Measurements from ENCODE around the gene ZFYVE28.

ZFYVE28 gene

DNA sequence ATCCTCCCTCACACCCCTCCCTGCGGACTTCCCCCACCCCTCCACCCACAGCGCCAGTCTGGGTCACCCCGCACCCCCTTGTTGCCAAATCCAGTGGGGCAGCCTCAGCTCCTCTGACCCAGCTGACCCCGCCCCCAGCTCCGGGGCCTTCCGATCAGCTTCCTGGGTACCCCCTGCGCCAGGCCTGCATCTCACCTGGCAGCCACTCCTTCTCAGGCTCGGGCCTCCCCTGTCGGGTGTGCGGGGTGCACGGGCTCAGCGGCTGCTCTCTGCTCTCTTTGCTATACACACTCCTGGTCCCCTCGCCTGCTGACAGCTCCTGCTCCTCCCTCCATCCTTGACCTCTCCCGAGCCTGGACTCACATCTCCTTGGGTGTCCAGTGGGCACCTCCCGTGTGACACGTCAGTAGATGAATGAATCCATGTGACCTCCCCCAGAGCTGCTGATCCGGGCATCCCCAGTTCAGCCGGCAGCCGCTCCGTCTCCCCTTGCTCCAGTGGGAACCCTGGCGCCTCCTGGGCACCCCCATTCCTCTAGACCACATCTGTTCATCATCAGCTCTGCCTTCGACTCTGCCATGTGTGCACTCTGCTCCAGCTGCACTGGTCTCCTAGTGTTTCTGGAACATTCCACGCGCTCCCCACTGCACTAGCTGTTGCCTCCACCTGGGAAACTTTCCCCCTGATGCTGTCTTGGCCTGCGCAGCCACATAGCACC lies 10.2 kb upstream of the ZFYVE28 start:
- no peak for DNase-seq (ENCODE audit: low spot score)

DNA sequence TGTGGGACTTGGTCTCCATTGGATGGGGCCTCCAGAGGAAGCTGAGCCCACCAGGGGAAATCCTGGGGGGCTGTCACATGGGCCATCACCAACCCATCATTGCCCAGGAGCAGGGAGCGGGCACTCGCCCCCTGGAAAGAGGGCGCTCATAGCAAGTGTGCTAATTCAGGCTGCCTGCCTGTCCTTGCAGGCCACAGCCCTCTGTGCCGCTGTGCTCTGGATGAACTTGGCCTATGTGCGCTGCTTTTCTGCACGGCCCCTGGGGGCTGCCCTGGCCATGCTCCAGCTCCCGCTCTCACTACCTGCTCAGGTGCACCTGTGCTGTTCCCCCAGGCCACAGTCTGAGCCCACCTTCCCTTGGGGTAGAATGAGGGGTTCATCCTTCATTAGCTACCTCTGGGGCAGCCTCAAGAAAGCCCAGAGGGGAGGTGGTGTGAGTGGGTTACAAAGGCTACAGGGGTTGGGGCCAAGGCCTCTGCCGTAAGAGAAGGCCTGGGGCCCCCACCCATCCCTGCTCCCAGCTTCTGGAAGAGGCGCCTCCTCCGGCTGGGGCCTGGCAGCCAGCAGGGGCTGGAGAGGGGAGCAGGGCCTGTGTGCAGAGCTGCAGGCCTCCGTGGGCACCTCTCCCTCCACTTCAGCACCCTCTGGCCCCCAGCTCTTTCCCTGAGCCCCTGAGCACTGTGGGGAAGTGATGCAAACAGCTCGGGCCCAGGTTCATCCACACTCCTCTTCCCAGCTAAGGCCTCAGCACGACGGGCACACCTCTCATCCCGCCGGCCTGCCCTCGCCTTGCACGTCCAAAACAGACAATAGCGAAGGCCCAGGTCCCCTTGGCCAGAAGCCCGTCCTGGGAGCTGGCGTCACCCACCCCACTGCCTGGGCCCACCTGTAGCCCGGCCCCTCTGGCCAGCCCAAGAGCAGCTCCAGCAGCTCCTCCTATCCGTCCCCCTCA lies 9.2 kb upstream of the ZFYVE28 start:
- DNase-seq (ENCODE audit: low spot score) = no peak

DNA sequence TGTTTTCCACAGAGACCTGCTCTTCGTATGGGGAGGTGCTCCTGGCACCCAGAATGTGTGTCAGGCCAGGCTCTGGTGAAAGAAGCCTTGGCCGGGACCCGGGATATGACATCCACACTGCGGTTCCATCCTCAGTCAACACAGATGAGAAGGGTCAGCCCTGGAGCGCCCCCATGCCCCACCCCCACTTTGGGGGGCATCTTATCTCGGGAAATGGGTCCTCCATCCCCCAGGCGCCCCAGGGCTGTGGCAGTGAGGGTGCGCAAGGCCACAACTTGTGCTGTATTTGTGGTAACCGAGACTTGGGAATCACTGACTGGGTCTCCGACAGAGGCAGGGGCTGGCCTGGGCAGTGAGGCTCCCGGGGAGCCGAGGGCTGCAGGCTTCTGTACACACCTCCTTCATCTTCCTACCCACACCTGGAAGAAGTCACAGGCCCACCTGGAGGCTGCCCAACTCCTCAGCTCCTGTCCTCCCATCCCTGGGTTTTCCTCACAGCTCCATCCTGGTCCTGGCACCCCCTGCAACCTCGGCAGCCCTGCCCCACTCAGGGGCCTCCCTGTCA lies 8.3 kb upstream of the ZFYVE28 start:
- DNase-seq (ENCODE audit: low spot score) = no peak

DNA sequence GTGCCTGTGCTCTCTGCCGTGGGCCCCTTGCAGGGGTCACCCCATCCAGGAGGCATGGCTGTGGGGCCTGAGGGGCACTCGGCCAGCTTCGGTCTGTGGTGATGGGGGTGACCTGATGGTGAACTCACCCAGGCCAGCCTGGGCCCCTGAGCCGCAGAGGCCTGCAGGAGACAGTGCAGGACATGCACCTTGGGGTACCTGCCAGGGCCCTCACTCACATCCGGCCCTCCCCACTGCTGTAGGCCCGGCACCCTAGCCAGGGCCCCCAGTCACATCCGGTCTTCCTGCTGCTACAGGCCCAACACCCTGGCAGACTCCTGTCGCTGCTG lies 7.6 kb upstream of the ZFYVE28 start:
- no peak for DNase-seq (ENCODE audit: low spot score)

DNA sequence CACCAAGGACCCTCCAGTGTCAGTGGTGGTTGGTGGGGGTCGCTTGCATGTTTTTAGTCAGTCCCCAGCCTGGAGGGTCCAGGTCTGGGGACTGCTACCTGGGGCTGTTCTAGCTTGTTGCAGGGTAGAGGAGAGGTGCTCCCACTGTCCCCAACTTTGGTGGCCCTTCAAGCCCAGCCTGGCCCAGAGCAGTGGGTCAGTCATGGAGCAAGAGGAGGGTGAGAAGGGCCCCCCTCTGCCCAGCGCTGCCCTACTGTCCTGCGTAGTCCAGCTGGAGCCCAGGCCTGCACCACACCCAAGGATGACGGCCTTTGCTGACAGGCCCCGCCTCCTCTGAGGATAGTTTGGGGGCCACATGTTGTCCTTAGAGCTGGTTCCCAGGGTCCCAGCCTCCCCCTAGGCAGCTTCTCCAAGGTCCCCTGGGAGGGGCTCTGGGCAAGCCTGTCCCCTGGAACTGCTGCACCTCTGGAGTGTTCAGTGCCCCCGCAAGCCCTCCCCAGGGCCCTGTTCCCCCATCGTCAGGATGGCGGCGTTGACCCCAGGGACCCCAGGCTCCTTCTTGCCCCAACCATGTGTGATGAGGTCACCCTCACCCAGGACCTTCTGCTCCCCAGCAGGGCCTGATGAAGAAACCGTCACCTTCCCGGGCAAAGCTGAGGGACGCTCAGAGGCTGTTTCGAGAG lies 7.1 kb upstream of the ZFYVE28 start:
- no peak for DNase-seq (ENCODE audit: low spot score)

DNA sequence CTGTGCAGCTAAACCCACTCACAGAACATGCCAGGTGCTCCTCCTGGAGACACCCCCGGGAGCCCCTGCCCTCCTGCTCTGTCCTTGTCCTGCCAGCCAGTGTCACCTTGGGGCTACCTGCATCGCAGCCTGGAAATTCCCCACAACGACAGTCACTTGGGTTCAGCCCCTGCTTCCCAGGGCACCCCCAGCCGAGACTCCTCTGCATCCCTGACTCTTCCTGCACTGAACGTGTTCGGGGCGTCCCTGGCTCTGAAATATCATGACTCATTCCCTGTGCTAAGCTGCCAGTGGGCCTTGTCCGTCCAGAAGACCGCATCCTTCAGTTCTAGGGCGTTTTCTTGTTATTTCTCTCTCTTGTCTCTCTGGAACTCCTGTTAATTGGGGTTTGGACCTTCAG lies 6.1 kb upstream of the ZFYVE28 start:
- no peak for DNase-seq (ENCODE audit: low spot score)

DNA sequence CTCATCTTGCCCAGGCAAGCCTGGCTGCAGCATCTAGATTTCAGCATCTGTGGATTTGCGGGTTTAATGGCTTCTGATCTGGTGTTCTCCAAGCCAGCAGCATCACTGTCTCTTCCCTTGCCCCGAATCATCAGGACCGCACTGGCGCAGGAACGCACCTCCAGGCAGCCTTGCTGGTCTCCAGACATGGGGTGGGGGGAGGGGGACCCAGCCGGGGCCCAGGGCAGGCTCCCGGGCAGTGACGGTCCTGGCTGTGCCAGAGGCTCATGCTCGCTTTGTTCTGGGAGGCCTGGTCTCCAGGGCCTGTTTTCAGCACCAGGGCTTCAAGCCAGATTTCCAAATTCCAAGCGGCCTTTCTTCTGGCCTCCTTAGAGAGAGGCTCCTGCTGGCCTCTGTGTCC lies 5.2 kb upstream of the ZFYVE28 start:
- DNase-seq (ENCODE audit: low spot score) = no peak

DNA sequence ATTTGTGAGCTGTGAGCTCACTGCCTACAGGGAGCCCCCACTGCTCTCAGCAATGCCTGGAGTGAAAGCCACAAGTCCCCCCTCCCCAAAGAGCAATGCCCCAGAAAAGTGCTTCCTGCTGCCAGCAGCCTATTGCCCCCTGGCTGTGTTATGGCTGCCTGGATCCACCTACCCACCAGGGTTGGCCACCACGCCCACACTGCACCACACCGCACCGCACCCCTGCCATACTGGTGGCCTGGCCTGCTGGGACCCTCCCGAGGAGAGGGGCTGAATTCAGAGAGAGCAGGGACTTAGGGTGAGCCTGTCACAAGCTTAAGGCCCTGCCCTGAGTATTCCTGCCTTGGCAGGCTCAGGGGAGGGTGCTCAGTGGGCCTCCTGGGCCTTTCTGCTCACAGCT lies 4.6 kb upstream of the ZFYVE28 start:
- no peak for DNase-seq (ENCODE audit: low spot score)

DNA sequence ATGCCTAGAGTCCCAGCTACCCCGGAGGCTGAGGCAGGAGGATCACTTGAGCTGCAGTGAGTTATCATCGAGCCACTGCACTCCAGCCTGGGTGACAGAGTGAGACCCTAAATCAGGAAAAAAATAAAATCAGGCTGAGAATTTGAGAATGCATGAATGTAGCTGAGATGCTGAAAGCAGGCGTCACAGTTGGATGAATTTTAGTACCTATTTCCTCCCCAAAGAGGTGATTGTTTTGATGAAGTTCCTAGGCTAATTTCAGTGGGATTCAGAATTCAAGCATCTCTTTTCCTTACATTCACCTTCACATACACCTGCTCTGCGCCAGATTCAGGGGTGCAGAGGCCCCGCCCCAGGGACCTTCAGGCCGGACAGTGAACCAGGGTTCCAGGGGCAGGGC lies 3.5 kb upstream of the ZFYVE28 start:
- no peak for DNase-seq (ENCODE audit: low spot score)

DNA sequence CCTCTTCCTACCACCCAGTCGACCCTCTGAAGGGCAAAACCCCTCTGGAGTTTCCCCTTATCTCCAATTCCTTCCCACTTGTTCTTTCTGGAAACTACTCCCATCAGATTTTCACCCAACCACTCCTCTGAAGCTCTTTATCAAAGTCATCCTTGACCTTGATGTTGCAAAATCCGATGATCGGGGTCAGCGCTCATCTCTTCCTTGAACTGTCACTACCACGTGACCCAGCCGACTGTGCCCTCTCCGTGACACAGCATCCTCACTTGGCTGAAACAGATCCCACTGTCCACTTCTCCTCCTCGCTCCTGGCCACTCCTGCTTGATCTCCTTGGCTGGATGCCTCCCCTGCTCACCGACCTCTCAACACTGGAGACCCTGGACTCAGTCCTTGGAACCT lies 1.4 kb upstream of the ZFYVE28 start:
- no peak for DNase-seq (ENCODE audit: low spot score)

DNA sequence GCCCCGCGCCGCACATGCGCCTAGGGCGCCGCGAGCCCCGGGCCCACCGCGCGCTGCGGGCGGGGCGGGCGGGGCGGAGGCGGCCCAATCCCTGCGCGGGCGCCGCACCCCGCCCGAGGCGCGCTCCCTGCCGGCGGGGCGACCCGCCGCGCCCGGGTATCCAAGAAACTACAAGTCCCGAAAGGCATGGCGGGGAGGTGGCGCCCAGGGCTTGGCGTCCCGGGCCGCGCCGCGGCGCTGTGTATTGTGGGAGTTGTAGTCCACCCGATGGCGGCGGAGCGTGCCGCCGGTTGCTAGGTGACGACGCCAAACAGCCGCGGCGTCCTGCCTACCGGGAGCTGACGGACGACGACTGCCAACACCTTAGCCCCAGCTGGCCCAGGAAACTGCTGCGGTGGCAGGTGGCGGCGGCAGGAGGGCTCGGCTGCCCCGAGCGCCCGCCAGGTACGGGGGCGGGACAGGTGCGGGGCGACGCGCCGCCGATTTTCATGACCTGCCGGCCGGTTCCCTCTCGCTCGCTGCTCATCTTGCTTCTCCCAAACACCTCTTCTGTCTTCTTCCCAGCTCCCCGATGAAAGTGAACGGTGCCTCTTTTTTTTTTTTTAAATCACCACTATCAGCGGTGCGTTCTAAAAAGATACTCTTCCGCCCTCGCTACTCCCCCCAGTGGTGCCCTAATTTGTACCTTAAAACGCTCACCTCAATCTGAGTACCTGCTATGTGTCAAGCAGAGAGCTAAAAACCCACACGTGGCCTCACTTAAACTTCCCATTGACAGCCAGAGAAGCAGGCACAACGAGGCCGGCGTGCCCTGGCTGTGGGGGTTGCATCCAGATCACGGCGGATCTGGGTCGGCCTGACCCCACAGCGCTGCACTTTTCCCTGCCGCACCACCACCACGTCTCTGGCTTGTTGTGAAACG lies 466 bp upstream of the ZFYVE28 start, which contains the start of gene CFAP99:
CFAP99 (plus strand) TSS at position 306 of the 922 bp plus-strand sequence.
- peak; percentile 99 for DNase-seq (ENCODE audit: low spot score)

DNA sequence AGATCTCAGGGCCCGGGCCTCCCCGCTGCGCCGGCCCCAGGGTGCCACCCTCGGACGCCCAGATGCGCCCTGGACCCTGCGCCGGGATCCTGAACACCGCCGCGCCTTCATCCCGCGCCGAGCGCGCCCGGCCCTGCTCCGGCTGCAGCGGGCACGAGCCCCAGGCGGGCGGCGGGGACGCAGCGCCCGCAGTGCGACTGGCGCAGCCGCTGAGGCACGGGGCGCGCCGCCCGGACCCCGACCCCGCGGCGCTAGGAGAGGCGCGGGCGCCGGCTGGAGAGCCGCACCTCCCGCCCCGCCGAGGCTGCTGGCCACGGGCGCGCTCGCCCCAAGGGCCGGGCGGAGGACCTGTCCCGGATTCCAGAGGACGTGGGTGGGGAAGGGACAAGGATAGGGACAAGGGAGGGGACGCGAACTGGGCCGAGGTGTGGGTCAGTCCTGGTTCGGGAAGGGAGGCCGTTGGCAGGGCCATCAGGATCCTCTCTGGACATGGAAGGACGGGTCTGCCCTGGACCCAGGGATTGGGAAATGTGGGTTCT lies 1.1 kb downstream of the ZFYVE28 start:
- DNase-seq (ENCODE audit: low spot score) = no peak

DNA sequence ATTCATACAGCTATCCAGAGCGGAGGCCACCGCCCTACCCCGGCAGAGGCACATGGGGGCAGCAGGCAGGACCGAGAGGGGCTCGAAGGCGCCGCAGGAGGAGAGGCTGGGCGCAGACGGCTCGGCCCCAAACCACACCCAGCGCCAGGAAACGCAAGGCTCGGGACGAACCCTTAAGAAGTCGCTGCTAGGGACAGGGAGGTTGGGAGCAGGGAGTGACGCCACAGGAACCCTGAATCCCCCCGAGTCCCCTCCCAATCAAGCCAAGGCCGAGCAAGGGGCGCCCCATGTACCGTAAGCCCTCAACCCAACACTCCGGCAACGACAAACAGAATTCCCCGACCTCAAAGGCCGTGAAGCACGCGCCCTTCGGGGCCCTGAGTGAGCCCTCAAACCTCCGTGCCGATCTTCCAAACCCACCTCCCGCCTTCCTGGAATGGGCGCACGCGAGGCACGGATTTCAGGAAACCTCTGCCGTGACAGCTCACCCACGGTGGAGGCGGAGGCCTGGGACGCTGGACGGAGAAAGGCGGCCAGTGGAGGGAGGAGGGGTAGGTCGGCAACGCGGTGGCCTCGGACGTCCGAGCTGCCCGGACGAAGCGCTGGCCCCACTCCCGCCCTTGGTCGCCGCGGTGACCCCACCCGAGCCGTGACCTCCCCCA lies 1.8 kb downstream of the ZFYVE28 start:
- DNase-seq (ENCODE audit: low spot score) = no peak

DNA sequence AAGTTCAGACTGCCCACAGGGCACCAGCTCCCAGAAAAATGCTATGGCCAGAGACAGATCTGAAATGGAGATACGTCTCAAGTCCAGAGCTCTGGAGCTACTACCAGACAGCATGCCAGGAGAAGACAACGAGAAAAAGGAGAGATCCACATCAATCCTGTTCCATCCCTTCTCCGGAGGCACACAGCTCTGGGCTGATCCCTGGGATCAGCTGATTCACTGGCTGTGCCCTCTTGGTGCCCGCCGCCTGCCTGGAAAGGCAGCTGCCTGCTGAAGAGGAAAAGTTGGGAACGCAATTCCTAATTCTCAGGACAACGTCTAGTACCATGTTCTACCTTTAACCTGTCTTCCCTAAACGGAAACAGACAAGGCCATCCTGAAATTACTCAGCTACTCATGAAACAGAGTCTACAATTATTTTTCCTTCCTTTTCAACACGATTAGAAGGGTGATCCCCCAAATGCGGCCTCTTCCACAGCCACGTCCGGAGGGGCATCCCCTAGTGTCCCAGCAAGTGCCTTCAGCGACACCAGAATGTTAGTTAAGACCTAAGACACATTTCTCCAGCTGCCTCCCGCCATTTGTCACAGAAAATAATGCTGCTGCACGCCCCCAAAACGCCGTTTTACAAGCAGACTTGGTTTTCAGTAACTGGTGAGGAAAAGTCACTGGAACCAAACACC lies 2.4 kb downstream of the ZFYVE28 start:
- DNase-seq (ENCODE audit: low spot score) = no peak

DNA sequence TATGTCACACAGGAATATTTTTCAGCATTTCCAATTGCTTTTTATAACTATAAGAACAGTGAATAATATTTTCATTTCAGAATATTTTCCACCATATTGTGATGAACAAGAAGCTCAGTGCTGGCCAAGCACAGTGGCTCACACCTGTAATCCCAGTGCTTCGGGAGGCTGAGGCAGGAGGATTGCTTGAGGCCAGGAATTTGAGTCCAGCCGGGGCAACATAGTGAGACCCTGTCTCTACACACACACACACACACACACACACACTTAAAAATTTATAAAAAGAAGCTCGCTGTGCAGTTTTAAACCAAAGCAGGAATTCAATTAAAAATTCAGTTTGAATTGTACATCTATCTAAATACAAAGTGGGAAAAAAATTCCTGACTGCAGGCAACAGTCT lies 3.2 kb downstream of the ZFYVE28 start:
- DNase-seq (ENCODE audit: low spot score) = no peak

DNA sequence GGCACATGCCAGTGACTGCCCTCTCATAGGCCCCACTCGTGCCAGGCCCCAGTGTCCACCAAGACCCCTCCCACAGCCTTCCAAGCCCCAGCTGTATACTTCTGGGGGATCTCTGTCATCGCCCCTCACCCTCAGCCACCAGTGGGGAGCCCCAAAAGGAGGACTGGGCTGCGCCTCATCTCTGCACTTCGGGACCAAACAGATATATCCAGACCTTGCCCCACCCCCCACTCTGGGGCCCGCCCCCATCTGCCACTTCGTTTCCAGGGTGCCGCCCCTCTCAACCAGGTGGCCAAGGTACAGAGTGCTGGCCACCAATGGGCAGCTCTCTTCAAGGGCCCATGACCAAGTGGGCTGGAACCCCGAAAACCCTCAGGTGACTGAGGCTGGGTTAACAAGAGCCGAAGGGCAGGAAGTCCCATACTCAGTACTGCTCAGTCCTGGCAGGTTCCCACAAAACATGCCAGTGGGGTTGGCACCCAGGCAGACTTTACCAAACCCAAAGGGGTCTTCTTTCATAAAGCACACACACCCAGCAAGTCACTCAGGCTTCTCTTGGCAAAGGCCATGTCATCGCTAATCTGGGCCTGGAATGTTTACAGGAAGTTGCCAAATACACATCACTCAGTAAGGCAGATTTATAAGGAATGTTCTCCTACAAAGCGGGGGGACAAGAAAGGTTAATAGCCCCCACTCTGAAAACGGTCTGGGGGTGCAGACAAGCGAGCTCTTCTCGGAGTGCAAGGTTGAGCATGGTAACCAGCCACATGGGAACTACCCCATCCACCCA lies 4.4 kb downstream of the ZFYVE28 start:
- DNase-seq (ENCODE audit: low spot score) = peak; percentile 39

DNA sequence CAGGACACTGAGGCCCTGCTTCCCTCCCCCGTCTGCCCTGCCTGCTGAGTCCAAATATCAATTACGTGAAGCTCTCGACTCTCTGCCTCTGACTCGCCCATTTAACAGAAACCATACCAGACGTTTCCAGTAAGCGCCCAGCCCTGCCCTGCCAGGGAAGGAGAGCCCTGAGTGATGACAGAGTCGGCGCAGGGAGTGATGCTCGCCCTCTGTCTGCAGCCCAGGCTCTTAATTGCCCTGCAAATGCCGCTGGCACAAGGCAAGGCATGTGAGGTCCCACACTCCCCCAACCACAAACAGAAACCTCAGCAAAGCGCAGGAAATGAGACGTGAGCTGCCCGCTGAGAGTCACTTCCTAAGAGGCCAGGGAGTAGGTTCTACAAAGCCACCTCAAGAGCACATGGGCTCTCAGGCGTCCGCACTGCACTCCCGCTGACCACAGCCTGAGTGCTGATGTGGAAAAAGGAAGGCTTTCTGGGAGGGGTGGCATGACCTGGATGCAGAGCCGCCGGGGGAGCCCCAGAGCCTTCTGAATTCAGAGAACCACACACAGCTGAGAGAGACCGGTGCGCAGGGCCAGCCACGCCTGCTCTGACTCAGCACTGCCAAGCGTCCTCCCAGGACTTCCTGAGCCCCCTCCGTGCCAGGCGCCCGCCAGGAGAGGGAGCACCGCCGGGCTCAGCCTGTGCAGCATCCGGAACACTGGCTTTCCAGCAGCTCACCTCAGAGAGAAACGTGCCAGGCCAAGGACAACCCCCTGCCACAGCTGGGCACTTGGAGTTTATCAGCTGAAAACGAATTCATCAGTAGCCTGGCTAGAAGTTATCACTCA lies 5.3 kb downstream of the ZFYVE28 start:
- DNase-seq (ENCODE audit: low spot score) = peak; percentile 96

DNA sequence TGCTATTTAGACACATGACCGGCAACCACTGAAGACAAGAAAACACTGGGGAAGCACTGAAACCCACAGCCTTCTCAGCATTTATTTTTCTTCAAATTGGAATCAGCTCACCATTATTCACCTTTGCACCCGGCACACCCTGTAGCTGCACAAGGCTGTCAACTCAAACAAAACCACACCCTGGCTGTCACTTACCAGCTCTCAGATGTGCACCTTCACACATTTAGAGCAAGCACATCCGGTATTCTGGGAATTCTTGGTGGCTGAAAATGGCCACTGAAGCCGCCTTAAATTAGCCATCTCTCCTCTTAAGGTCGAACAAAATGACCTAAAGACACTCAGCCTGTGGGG lies 5.9 kb downstream of the ZFYVE28 start:
- DNase-seq (ENCODE audit: low spot score) = peak; percentile 86

All from activated CD4-positive, alpha-beta T cell treated with anti-CD3 and anti-CD28 coated beads, Interleukin-2, Interleukin-4, amounts not matched to agents 100 ng/mL and 50 ng/mL, durations not matched to agents 16 hours and 8 hours (primary cell).